Activated CD4-positive, alpha-beta T cell treated with anti-CD3 and anti-CD28 coated beads for 1 hour (primary cell): Measurements from ENCODE around the gene TPH1.
"Not testable (repeated sequence)": the region's sequence is repeated elsewhere in the genome, so short reads cannot be mapped to it uniquely, and the experiment has no call there.

ENCODE experiments used
- DNase-seq: peaks from one replicate; pipeline ENCODE4 v3.0.0-alpha.2; 2020

The TPH1 gene

DNA sequence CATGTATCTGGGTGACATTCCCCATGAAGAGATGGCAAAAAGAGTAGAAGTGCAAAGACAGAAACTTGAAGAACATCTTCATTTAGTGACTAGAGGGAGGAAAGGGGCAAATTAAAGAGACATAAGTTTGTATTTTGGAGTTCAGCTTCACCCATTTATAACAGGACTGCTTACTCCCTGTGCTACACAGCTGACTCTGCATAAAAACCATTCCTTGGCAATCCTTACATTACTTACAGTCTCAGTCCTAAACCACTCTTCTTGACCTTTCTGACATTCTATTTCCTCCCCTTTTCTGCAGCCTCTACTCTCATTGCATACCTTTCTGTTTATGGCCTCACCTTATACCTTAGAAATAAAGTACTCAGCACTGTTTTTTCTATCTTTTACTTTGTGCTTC, 26.4 kb downstream of the TPH1 start:
- no peak for DNase-seq

DNA sequence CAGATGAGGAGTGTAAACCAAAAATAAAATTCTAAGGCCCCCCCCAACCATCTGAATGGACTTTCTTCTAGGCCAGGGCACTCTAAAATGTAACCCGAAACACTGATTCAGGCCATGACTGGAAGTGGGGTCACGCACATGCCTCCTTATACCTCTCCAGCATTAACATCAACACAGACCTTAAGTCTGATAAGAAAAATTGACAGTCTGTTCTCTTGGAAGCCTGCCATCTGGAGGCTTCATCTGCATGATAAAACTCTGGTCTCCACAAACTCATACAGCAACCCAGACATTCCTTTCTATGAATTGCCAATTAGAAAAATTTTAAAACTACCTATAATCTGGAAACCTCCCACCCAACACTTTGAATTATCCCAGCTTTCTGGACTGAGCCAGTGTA, 29.3 kb downstream of the TPH1 start:
- no peak for DNase-seq

DNA sequence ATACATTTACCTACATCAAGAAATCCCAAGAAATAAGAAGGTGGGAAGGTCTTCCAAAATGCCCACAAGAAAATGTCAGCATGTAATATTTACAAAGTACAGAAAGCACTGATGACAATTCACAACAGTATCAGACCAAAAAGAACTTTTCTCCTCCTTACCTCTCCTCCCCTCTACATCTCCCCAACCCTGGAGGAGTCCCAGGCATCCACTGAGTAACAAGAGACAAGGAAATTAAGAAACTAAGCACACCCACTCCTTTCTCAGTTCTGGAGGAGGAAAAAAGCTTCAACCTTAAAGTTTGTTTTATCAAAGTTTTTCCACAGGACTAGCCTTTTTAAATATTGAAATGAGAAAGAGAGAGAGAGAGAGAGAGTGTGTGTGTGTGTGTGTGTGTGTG, 31.2 kb downstream of the TPH1 start:
- no peak for DNase-seq

DNA sequence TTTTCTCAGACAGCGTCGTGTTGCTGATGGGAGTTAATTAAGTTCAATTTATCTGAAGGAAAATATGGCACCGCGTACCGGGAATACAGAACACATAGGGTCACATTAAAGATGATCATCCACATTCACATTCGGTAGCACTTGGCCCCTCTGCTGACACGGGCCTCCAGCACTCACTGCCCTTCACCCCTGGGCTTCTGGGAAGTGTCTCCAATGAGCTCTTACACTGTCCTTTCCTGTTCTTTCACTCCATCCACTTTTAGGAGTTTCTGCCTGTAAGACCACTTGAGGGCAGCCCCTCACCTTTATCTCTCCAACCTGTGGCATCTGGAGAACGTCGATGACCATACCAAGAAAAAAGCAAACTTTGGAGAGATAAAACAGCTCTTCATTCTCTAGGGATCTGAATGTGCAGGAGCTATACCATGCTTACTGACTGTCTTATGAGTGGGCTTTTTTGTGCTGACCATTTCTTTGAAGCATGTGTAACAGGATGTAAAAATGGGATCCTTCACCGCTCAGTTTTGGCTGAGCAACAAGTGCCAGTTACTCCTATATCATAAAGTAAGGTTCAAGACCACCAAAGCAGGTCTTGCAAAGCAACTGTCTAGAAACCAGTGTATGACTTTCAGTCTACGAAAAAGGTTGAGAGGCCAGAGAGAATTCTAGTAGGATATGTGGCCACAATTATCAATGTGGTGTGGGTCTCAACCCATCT, 32.1 kb downstream of the TPH1 start:
- no peak for DNase-seq

DNA sequence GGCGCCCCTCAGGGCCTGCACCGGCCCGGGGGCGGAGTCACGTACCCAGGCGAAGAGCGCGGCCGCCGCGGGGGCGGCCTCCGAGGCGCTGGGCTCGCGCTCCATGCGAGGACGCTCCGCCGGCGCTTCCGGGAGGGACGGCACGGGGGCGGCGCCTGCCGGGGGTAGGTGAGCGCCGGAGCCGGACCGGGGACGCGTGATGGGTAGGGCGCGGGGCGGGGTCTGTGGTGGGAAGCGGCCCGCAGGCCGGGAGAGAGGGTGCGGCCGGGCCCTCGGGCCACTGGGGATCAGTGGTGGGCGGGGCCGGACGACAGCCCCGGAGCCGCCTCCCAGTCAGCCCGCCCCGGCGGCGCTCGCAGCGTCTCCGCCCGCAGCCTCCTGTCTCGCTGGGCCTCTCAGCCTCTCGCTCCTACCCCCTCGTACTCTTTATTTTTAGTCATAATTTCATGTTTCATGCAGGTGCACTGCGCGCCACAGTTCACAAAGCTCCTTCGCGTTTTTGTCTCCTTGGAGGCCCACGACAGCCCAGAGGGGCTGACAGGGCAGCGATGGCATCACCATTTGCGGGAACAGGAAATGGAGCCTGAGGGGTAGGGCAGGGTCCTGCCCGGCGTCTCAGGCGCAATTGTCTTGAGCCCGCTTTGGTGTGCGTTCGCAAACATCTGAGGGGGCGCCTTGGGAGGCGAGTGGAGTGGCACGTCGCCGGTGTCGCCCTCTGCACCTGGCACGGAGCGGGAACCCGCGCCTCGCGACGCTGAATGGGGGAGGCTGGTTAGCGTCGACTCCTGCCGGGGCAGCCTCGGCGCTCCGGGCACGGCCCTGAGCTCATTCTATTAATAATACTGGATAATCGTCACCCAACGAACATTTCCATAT, 32.9 kb downstream of the TPH1 start, which contains the start of gene SERGEF:
Gene SERGEF, minus strand, starts transcription at position 142 of the 876 bp plus-strand sequence. Its CDS starts 37 bp downstream, at position 105.
- peak; percentile 86 for DNase-seq

DNA sequence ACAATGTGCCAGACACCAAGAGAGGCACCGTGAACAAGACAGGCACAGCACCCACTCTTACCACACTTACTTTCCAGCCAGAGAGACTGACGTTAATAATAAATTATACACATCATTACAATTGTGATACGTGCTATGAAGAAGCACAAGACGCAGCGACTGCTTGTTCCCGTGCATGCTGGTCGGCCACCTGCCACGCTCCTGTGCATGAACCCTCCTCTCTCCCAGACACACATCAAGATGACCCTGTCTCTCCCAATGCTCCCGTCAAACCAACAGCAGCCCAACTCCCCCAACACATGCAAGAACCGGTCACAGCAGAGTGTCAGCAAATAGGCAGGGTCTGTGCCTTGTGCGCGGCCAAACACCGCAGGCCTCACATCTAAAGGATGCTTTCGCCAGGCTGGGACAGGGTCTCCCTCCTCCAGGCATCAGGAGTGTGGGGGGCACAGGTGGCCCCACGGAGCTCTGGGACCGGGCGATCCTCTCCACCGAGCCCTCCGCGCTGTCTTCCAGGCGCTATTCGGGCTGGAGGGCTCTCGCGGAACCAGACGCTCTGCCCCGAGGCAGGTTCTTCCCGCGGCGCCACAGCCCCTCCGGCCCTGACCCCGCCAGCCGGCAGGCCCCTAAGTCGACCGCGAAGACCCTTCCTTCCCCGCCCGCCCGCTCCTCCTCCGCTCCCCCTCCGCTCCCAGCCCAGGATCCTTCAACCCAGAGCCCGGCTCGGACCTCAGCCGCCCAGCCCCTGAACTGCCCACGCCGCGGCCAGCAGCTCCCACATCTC, 33.8 kb downstream of the TPH1 start:
- DNase-seq, result no peak

DNA sequence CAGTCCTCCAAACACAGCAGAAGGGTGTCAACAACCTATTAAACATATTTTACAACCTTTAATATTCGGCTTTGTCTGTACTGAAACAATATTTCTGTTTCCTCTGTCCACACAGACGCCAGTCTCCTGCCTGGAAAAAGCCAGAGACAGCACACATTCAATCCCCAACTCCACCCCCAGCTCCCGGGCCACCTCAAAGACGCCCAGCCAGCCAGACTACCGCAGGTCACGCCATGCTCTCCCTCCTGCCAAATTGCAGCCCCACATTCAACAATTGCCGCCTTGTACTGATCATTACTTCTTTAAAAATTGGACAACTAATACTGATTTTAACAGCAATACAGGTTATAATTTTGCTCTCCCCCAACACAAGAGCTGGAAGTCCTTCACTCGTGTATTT, 34.4 kb downstream of the TPH1 start:
- no peak for DNase-seq

DNA sequence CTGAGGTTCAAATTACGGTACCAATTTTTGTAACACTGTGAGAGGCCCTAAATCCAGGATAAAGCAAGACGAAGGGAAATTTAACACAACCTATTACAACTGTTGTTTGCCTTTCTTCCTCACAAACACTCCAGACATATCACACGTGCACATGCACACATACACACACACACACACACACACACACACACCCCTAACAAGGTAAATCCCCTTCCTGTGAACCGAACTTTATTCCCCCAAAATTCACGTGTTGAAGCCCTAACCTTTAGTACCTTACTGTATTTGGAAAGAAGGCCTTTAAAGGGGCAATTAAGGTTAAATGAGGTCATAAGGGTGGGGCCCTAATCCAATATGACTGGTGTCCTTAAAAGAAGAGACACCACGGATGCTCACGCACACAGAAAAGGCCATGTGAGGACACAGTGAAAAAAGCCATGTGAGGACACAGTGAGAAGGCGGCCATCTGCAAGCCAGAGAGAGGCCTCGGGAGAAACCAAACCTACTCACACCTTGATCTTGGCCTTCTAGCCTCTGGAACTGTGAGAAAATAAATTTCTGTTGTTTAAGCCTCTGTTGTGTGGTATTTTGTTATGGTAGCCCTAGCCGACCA, 35.0 kb downstream of the TPH1 start:
- no peak for DNase-seq

DNA sequence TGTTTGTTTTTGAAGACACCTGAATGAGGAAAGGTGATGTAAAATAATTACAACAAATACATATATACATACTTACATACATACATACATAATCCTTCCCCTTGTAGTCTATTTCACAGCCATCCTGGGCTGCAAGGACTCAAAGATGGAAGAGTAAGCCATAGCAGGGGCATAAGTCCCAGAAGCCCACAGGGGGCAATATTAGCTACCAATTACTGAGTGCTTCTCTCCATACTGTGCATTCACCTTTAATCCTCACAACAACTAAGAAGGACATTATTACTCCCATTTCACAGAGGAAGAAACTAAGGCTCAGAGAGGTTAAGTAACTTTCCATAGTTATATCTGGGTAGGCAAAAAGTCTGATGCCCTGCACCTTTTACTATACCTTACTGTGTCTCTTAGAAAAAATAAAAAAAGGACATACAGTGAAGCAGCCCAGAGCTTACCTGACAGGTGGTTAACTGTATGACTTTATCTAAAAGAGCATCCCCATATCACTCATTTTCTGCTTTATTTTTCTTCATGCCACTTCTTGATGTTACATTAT, 35.9 kb downstream of the TPH1 start:
- no peak for DNase-seq

DNA sequence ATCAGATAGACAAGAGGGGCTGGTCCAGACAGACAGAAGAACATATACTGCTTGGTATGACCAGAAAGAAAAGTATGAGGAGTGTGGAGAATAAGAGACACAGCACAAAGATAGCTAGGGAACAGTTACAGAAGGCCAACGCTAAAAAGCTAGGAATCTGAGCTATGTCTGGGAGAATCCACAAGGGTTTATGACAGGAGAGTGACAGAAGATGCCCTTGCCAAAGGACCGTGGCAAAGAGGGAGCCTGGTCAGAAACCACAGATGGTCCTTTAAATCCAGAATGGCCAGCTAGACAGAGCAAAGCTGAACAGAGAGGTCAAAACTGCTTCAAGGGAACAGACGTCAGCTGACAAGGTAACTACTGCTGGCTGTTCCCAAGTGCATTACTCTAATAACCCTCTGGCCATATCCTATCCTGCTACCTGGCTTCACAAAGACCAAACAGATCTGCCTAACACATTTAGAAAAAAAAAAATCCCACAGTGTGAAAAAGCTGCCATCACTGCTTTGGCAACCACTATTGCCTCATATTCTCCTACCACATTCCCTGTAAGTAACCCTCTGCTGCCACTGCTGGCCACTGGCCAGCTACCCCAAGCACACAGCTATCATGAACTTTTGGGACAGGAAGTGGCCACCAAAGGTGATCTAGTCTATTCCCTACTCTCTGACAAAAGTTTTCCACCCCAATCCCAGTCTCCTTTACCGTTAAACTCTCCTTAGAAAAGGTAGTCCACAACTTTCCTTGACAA, 40.5 kb downstream of the TPH1 start:
- DNase-seq, result no peak

DNA sequence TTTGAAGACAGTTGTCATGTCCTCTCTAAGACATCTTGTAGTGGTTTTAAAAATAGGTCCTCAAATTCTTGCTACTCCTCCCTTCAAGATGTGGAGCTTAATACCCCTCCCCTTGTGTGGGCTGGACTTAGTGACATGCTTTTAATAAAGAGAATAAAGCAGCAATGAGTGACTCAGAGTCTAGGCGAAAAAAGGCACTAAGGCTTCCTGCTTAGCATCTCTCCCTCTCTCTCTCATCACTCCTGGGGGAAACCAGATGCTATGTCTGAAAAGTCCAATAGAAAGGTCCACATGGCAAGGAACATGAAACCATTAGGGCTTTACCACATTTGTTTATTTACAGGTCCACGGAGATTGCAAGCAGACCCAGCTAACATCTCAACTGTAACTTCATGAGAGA, 44.9 kb downstream of the TPH1 start:
- DNase-seq, result no peak

DNA sequence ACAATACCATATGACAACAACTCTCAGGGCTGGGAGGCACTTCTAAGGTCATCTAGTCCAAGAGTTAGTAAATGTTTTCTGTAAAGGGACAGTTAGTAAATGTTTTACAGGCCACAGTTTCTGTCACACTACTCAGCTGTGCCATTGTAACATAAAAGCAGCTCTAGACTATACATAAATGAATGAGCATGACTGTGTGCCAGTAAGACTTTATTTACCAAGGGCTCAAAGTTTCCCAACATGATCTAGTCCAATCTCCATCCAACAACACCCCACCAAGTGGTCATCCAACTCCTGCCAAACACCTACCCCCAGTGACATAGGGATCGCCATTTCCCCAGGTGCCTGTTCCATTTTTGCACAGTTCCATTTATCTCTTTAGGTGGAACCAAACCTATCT, 45.3 kb downstream of the TPH1 start:
- DNase-seq, result no peak

DNA sequence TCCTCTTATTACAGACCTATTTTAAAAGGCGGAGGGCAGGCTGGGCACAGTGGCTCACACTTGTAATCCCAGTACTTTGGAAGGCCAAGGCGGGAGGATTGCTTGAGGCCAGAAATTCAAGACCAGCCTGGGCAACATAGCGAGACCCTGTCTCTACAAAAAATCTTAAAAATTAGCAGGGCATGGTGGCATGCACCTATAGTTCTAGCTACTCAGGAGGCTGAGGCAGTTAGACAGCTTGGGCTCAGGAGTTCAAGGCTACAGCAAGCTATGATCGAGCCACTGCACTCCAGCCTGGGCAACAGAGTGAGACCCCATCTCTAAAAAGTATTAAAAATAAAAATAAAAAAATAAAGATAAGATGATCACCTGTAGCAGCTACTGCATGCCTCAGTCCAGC, 45.9 kb downstream of the TPH1 start:
- DNase-seq, result not testable (repeated sequence)
